ENCODE data around the gene FAR1.

The FAR1 gene

DNA sequence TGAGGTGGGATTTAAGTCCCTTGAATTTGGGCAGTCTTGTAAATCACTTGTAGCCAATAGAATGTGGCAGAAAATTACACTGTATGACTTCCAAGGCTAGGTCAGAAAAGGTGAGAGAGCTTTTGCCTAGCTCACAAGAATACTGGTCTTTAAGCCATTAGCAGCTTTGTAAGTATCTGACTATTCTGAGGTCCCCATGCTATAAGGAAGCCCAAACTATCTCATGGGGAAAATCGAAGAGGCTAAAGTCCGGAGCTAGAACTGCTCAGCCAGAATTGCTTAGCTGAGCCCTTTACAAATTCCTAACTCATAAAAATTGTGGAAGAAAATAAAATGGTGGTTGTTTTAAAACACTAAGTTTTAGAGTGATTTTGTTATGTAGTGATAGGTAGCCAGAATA is 13.0 kb downstream of the FAR1 start:
- no peak for DNase-seq (ENCODE audit: low read depth)
- TF ChIP-seq, protein P1, sequence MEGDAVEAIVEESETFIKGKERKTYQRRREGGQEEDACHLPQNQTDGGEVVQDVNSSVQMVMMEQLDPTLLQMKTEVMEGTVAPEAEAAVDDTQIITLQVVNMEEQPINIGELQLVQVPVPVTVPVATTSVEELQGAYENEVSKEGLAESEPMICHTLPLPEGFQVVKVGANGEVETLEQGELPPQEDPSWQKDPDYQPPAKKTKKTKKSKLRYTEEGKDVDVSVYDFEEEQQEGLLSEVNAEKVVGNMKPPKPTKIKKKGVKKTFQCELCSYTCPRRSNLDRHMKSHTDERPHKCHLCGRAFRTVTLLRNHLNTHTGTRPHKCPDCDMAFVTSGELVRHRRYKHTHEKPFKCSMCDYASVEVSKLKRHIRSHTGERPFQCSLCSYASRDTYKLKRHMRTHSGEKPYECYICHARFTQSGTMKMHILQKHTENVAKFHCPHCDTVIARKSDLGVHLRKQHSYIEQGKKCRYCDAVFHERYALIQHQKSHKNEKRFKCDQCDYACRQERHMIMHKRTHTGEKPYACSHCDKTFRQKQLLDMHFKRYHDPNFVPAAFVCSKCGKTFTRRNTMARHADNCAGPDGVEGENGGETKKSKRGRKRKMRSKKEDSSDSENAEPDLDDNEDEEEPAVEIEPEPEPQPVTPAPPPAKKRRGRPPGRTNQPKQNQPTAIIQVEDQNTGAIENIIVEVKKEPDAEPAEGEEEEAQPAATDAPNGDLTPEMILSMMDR (IDR thresholded peaks at IDR 0.05; ENCODE audit: control insufficient read depth, insufficient read depth, low read depth, low read length, missing control alignments): no peak
- H3K4me3 ChIP-seq (ENCODE audit: control insufficient read depth, low read depth, low read length): no peak overlapping the region

DNA sequence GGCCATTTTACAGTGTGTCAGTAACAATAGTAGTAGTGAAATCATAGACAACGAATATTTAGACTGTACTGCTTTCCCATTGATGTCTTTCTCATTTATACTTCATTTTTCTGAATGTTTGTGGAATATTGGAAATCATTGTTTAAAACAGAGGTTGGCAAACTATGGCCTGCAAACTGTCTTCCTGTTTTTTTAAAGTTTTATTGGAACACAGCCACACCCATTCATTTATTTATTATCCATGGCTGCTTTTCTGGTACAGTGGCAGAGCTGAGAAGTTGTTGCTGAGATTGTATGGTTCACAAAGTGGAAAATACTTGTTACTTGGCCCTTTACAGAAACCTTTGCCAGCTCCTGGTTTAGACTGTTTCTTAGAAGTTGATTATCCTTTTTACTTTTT is 13.7 kb downstream of the FAR1 start:
- H3K4me3 ChIP-seq (ENCODE audit: control insufficient read depth, low read depth, low read length): no peak overlapping the region
- no peak for DNase-seq (ENCODE audit: low read depth)
- TF ChIP-seq, protein P1 (IDR thresholded peaks at IDR 0.05; ENCODE audit: control insufficient read depth, insufficient read depth, low read depth, low read length, missing control alignments): no peak

DNA sequence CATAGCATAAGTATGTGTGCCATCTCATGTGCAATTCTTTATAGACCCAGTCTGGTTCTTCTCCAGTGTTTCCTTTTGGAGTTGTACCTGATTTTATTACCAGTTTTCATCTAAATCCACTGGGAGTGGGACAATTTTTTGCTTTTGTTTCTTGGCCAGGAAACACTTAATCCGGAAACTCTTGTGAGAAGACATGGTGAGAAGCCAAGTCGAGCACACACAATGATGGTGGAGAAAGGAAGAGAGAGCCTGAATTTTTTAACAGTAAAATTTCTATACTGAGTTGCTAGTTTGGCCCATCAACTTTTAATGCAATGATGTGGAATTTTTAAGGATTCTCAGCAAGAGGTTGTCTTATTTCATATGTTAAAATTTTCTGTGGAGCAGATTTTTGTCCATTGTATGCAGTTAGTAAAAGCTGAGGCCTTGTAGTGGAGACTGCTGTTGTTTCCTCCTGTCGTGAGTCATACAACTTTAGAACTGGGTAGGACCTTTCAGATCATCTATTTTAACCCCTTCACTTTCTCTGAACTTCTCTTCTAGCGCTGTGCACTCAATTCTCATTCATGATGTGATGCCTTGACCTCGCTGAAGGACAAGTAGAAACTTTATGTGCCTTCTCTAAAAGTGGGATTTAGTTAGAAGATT is 17.1 kb downstream of the FAR1 start:
- no peak for DNase-seq (ENCODE audit: low read depth)
- TF ChIP-seq, protein P1 (IDR thresholded peaks at IDR 0.05; ENCODE audit: control insufficient read depth, insufficient read depth, low read depth, low read length, missing control alignments): no peak
- H3K4me3 ChIP-seq (ENCODE audit: control insufficient read depth, low read depth, low read length): no peak overlapping the region

DNA sequence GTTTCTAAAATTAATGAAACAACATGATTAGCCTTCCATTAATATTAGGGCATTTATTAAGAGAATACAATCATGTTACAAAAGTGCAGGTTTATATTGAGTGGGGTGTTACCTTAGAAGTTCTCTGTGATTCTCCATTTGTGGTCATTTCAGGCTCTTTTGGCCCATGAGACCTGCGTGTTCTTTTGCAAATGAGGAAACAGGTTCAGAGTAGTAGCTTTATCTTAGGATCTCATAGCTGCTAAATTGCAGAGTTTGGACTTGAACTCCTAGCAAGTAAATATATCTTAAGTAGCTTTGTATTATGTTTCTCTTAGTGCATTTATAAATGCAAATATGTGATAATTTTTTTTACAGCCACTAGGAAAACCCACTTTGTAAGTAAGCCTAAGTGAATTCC is 18.3 kb downstream of the FAR1 start:
- H3K4me3 ChIP-seq (ENCODE audit: control insufficient read depth, low read depth, low read length): no peak overlapping the region
- TF ChIP-seq, protein P1 (IDR thresholded peaks at IDR 0.05; ENCODE audit: control insufficient read depth, insufficient read depth, low read depth, low read length, missing control alignments): no peak
- DNase-seq (ENCODE audit: low read depth): no peak

DNA sequence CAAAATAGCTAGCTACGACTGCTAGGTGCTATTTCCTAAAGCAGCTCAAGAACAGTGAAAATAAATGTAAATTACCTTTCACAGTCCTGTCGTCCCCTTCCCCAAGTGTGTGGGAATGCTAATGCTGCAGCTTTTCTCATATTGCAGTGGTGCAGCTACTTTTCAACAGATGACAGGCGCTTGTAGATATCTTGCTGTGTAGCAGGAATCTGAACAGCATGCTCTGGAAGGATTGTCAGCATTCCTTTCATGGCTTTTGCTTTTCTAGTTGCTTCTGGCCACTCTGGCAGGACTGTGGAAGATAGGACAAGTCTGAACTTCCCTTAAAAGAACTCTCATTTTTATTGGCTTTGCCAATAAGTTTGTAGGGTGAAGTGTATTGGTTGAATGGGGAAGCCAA is 18.8 kb downstream of the FAR1 start:
- TF ChIP-seq, protein P1 (IDR thresholded peaks at IDR 0.05; ENCODE audit: control insufficient read depth, insufficient read depth, low read depth, low read length, missing control alignments): no peak
- no peak for DNase-seq (ENCODE audit: low read depth)
- no peak overlapping the region for H3K4me3 ChIP-seq (ENCODE audit: control insufficient read depth, low read depth, low read length)

DNA sequence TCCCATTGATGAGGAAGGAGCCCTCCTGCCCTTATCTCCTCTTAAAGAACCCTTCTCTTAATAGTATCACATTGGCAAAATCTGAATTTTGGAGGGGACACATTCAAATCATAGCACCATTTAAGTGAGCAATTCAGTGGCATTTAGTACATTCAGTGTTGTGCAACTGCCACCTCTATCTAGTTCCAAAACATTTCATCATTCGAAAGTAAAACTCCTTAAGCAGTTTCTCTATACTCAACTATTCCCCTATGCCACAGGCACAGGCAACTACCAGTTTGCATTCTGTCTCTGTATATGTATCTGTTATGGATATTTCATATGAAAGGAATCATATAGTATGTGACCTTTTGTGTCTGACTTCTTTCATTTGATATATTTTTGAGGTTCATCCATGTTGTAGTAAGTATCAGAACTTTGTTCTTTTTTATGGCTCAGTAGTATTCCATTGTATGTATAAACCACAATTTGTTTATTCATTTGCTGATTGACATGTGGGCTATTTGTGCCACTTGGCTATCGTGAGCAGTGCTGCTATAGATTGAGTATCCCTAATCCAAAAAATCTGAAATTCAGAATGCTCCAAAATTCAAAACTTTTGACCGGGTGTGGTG is 22.9 kb downstream of the FAR1 start:
- TF ChIP-seq, protein P1 (IDR thresholded peaks at IDR 0.05; ENCODE audit: control insufficient read depth, insufficient read depth, low read depth, low read length, missing control alignments): no peak
- H3K4me3 ChIP-seq (ENCODE audit: control insufficient read depth, low read depth, low read length): no peak overlapping the region
- no peak for DNase-seq (ENCODE audit: low read depth)

Measured in AG09309 (cell line).